Measurements from ENCODE around the gene MRO.

The MRO gene

GRCh38 chr18:50806208-50806616 is 13.6 kb downstream of the MRO start:
- H2BK5ac ChIP-seq (ENCODE audit: low read length), result no peak overlapping the region
- no peak overlapping the region for H2AFZ ChIP-seq (ENCODE audit: low read length)
- no peak overlapping the region for H2BK15ac ChIP-seq (ENCODE audit: low read length)
- H3K4ac ChIP-seq (ENCODE audit: low read length), result no peak overlapping the region
- H3K27me3 ChIP-seq (ENCODE audit: control insufficient read depth in 3 of 3, insufficient read depth in 3 of 3, low read depth in 1 of 3, low read length in 3 of 3), result peaks cover 0 to 7% (median 0%) of the 10 kb centered on the region in 3 experiments
- H3K36me3 ChIP-seq (replicated peaks in 1 of 2; ENCODE audit: control insufficient read depth in 2 of 2, insufficient read depth in 2 of 2, low read length in 2 of 2), result no peaks in the 10 kb centered on the region
- H2BK120ac ChIP-seq (ENCODE audit: low read depth, low read length), result no peak overlapping the region
- H2BK12ac ChIP-seq (ENCODE audit: low read length), result no peak overlapping the region
- no peaks in the 10 kb centered on the region for H3K79me1 ChIP-seq (ENCODE audit: low read depth, low read length)
- no peak overlapping the region for H3K18ac ChIP-seq (ENCODE audit: low read length)
- no peak overlapping the region for H3K14ac ChIP-seq (ENCODE audit: low read length)
- H3K9ac ChIP-seq (ENCODE audit: low read depth, low read length, poor library complexity), result no peak overlapping the region
- no CpG with 5 or more reads among the region's 15 CpGs for WGBS, 2 donors (ENCODE audit: extremely low coverage in 2 of 2, insufficient read length in 2 of 2, insufficient replicate concordance in 1 of 2)
- H3K4me2 ChIP-seq (ENCODE audit: insufficient read depth, low read length, poor library complexity, severe bottlenecking), result no peak overlapping the region
- no peak overlapping the region for H3K27ac ChIP-seq (replicated peaks; ENCODE audit: low read length)
- no peak overlapping the region for H4K8ac ChIP-seq (ENCODE audit: low read depth, low read length)
- H3K4me3 ChIP-seq (ENCODE audit: low read length in 2 of 2), result no peak overlapping the region
- H4K91ac ChIP-seq (ENCODE audit: low read depth, low read length, poor library complexity), result no peak overlapping the region
- no peaks in the 10 kb centered on the region for H3K4me1 ChIP-seq (ENCODE audit: control insufficient read depth in 2 of 2, insufficient read depth in 1 of 2, low read depth in 1 of 2, low read length in 2 of 2)
- no peak for DNase-seq (ENCODE audit: low spot score)
- H2AK5ac ChIP-seq (ENCODE audit: low read depth, low read length), result no peak overlapping the region
- H3K23ac ChIP-seq (ENCODE audit: low read depth, low read length, poor library complexity), result no peak overlapping the region
- H3K9me3 ChIP-seq (replicated peaks in 1 of 2; ENCODE audit: control insufficient read depth in 2 of 2, insufficient read depth in 1 of 2, low read depth in 1 of 2, low read length in 2 of 2), result no peaks in the 10 kb centered on the region

GRCh38 chr18:50805732-50806131 is 14.1 kb downstream of the MRO start:
- Histone ChIP-seq H3K4me1 (ENCODE audit: control insufficient read depth in 2 of 2, insufficient read depth in 1 of 2, low read depth in 1 of 2, low read length in 2 of 2) (no peaks in the 10 kb centered on the region), H4K8ac (ENCODE audit: low read depth, low read length) (no peak overlapping the region), H2BK12ac (ENCODE audit: low read length) (no peak overlapping the region), H3K23ac (ENCODE audit: low read depth, low read length, poor library complexity) (no peak overlapping the region), H3K4ac (ENCODE audit: low read length) (no peak overlapping the region), H3K18ac (ENCODE audit: low read length) (no peak overlapping the region), H3K4me3 (ENCODE audit: low read length in 2 of 2) (no peak overlapping the region), H3K36me3 (replicated peaks in 1 of 2; ENCODE audit: control insufficient read depth in 2 of 2, insufficient read depth in 2 of 2, low read length in 2 of 2) (no peaks in the 10 kb centered on the region), H3K4me2 (ENCODE audit: insufficient read depth, low read length, poor library complexity, severe bottlenecking) (no peak overlapping the region), H3K9ac (ENCODE audit: low read depth, low read length, poor library complexity) (no peak overlapping the region), H3K79me1 (ENCODE audit: low read depth, low read length) (no peaks in the 10 kb centered on the region), H2BK120ac (ENCODE audit: low read depth, low read length) (no peak overlapping the region), H3K27ac (replicated peaks; ENCODE audit: low read length) (no peak overlapping the region), H3K9me3 (replicated peaks in 1 of 2; ENCODE audit: control insufficient read depth in 2 of 2, insufficient read depth in 1 of 2, low read depth in 1 of 2, low read length in 2 of 2) (no peaks in the 10 kb centered on the region), H3K27me3 (ENCODE audit: control insufficient read depth in 3 of 3, insufficient read depth in 3 of 3, low read depth in 1 of 3, low read length in 3 of 3) (peaks cover 0 to 7% (median 0%) of the 10 kb centered on the region in 3 experiments), H3K14ac (ENCODE audit: low read length) (no peak overlapping the region), H4K91ac (ENCODE audit: low read depth, low read length, poor library complexity) (no peak overlapping the region), H2BK15ac (ENCODE audit: low read length) (no peak overlapping the region), H2AFZ (ENCODE audit: low read length) (no peak overlapping the region), H2BK5ac (ENCODE audit: low read length) (no peak overlapping the region), H2AK5ac (ENCODE audit: low read depth, low read length) (no peak overlapping the region)
- WGBS, 2 donors (ENCODE audit: extremely low coverage in 2 of 2, insufficient read length in 2 of 2, insufficient replicate concordance in 1 of 2), result no CpG with 5 or more reads among the region's 5 CpGs
- DNase-seq (ENCODE audit: low spot score), result no peak

- no peaks in the 10 kb centered on the region for H3K9me3 ChIP-seq (replicated peaks in 1 of 2; ENCODE audit: control insufficient read depth in 2 of 2, insufficient read depth in 1 of 2, low read depth in 1 of 2, low read length in 2 of 2)
- no peak overlapping the region for H2BK15ac ChIP-seq (ENCODE audit: low read length)
- H4K8ac ChIP-seq (ENCODE audit: low read depth, low read length), result no peak overlapping the region
- no peak overlapping the region for H2AFZ ChIP-seq (ENCODE audit: low read length)
- no peak overlapping the region for H3K27ac ChIP-seq (replicated peaks; ENCODE audit: low read length)
- no peak overlapping the region for H3K9ac ChIP-seq (ENCODE audit: low read depth, low read length, poor library complexity)
- H3K18ac ChIP-seq (ENCODE audit: low read length), result no peak overlapping the region
- H3K79me1 ChIP-seq (ENCODE audit: low read depth, low read length), result no peaks in the 10 kb centered on the region
- no peaks in the 10 kb centered on the region for H3K4me1 ChIP-seq (ENCODE audit: control insufficient read depth in 2 of 2, insufficient read depth in 1 of 2, low read depth in 1 of 2, low read length in 2 of 2)
- H2BK120ac ChIP-seq (ENCODE audit: low read depth, low read length), result no peak overlapping the region
- no peaks in the 10 kb centered on the region for H3K36me3 ChIP-seq (replicated peaks in 1 of 2; ENCODE audit: control insufficient read depth in 2 of 2, insufficient read depth in 2 of 2, low read length in 2 of 2)
- H3K4ac ChIP-seq (ENCODE audit: low read length), result no peak overlapping the region
- H2BK12ac ChIP-seq (ENCODE audit: low read length), result no peak overlapping the region
- no peak for DNase-seq (ENCODE audit: low spot score)
- H3K4me3 ChIP-seq (ENCODE audit: low read length in 2 of 2), result no peak overlapping the region
- no peak overlapping the region for H4K91ac ChIP-seq (ENCODE audit: low read depth, low read length, poor library complexity)
- no peak overlapping the region for H2AK5ac ChIP-seq (ENCODE audit: low read depth, low read length)
- H3K27me3 ChIP-seq (ENCODE audit: control insufficient read depth in 3 of 3, insufficient read depth in 3 of 3, low read depth in 1 of 3, low read length in 3 of 3), result peaks cover 0 to 7% (median 0%) of the 10 kb centered on the region in 3 experiments
- H3K14ac ChIP-seq (ENCODE audit: low read length), result no peak overlapping the region
- no peak overlapping the region for H3K23ac ChIP-seq (ENCODE audit: low read depth, low read length, poor library complexity)
- WGBS, 2 donors (ENCODE audit: extremely low coverage in 2 of 2, insufficient read length in 2 of 2, insufficient replicate concordance in 1 of 2), result no CpG with 5 or more reads among the region's 11 CpGs
- no peak overlapping the region for H3K4me2 ChIP-seq (ENCODE audit: insufficient read depth, low read length, poor library complexity, severe bottlenecking)
- H2BK5ac ChIP-seq (ENCODE audit: low read length), result no peak overlapping the region
These were observed 16.2 kb downstream of the MRO start for GRCh38 chr18:50803592-50803991.

GRCh38 chr18:50802141-50802540 is 17.7 kb downstream of the MRO start:
- Histone ChIP-seq H3K14ac (ENCODE audit: low read length) (no peak overlapping the region), H3K36me3 (replicated peaks in 1 of 2; ENCODE audit: control insufficient read depth in 2 of 2, insufficient read depth in 2 of 2, low read length in 2 of 2) (no peaks in the 10 kb centered on the region), H2BK120ac (ENCODE audit: low read depth, low read length) (no peak overlapping the region), H3K27me3 (ENCODE audit: control insufficient read depth in 3 of 3, insufficient read depth in 3 of 3, low read depth in 1 of 3, low read length in 3 of 3) (peaks cover 0 to 13% (median 0%) of the 10 kb centered on the region in 3 experiments), H3K79me1 (ENCODE audit: low read depth, low read length) (no peaks in the 10 kb centered on the region), H3K23ac (ENCODE audit: low read depth, low read length, poor library complexity) (no peak overlapping the region), H2BK15ac (ENCODE audit: low read length) (no peak overlapping the region), H3K4me1 (ENCODE audit: control insufficient read depth in 2 of 2, insufficient read depth in 1 of 2, low read depth in 1 of 2, low read length in 2 of 2) (no peaks in the 10 kb centered on the region), H3K9ac (ENCODE audit: low read depth, low read length, poor library complexity) (no peak overlapping the region), H3K27ac (replicated peaks; ENCODE audit: low read length) (no peak overlapping the region), H4K8ac (ENCODE audit: low read depth, low read length) (no peak overlapping the region), H2AK5ac (ENCODE audit: low read depth, low read length) (no peak overlapping the region), H2BK5ac (ENCODE audit: low read length) (no peak overlapping the region), H3K4me2 (ENCODE audit: insufficient read depth, low read length, poor library complexity, severe bottlenecking) (no peak overlapping the region), H3K9me3 (replicated peaks in 1 of 2; ENCODE audit: control insufficient read depth in 2 of 2, insufficient read depth in 1 of 2, low read depth in 1 of 2, low read length in 2 of 2) (no peaks in the 10 kb centered on the region), H2BK12ac (ENCODE audit: low read length) (no peak overlapping the region), H3K4ac (ENCODE audit: low read length) (no peak overlapping the region), H3K18ac (ENCODE audit: low read length) (no peak overlapping the region), H2AFZ (ENCODE audit: low read length) (no peak overlapping the region), H4K91ac (ENCODE audit: low read depth, low read length, poor library complexity) (no peak overlapping the region), H3K4me3 (ENCODE audit: low read length in 2 of 2) (no peak overlapping the region)
- no CpG with 5 or more reads among the region's 3 CpGs for WGBS, 2 donors (ENCODE audit: extremely low coverage in 2 of 2, insufficient read length in 2 of 2, insufficient replicate concordance in 1 of 2)
- no peak for DNase-seq (ENCODE audit: low spot score)
